Activated CD8-positive, alpha-beta T cell treated with anti-CD3 and anti-CD28 coated beads for 36 hours (primary cell): ENCODE measurements around the gene VAX1. TPM values are rescaled to one million over a fixed set of nuclear protein-coding genes. Genes with fewer than 3 reads are reported as not detected.

ENCODE experiments used
- ATAC-seq: fragments of 200-7000 bp; cut with Tn5 transposase; one replicate; pipeline ENCODE4 v1.10.0; 2021; ENCODE audit warnings: mild to moderate bottlenecking, moderate library complexity
- CTCF ChIA-PET: fragments of 350-600 bp; sonication (Branson Sonifier 250); formaldehyde crosslinking; loops from one replicate; lab custom pipeline; 2021; ENCODE audit warnings: antibody characterized with exemption; lab: Charles Lee
- POLR2A ChIA-PET: fragments of 350-600 bp; sonication (Branson Sonifier 250); formaldehyde crosslinking; loops from one replicate; lab custom pipeline; 2021; ENCODE audit warnings: antibody characterized with exemption; lab: Charles Lee
- DNase-seq: peaks from one replicate; pipeline ENCODE4 v3.0.0-alpha.2; 2020
- H3K27ac Mint-ChIP-seq: one replicate; pipeline ENCODE4 v1.8.0; 2021; ENCODE audit warnings: mild to moderate bottlenecking, mixed read lengths
- H3K27me3 Mint-ChIP-seq: one replicate; pipeline ENCODE4 v1.8.0; 2021; ENCODE audit warnings: mixed read lengths
- H3K36me3 Mint-ChIP-seq: one replicate; pipeline ENCODE4 v1.8.0; 2021; ENCODE audit warnings: low read depth, mixed read lengths
- H3K4me1 Mint-ChIP-seq: one replicate; pipeline ENCODE4 v1.8.0; 2021; ENCODE audit warnings: low read depth, mixed read lengths
- H3K4me3 Mint-ChIP-seq: one replicate; pipeline ENCODE4 v1.8.0; 2021; ENCODE audit warnings: mild to moderate bottlenecking, moderate library complexity, mixed read lengths
- H3K9me3 Mint-ChIP-seq: one replicate; pipeline ENCODE4 v1.8.0; 2021; ENCODE audit warnings: mixed read lengths
- CTCF ChIP-seq: fragments of 200-600 bp; IDR thresholded peaks from one replicate; pipeline ENCODE4 v1.8.0; 2022; ENCODE audit warnings: antibody characterized with exemption, mild to moderate bottlenecking
- intact Hi-C: fragments of 100-400 bp; cut with micrococcal nuclease; formaldehyde crosslinking; loops from one replicate; pipeline ENCODE4 v1.10.0; 2022
- total RNA-seq, 2 experiments: library from RNA; stranded (reverse); gene quantifications; one replicate each; pipeline ENCODE4 v1.2.3, GENCODE V29; 2021

VAX1 gene
- total RNA-seq, 2 experiments from 2014 or later: not detected

- TF ChIP-seq CTCF: no peak
- H3K36me3 Mint-ChIP-seq: no peaks in the 10 kb centered on the region
- no peak overlapping the region for H3K27ac Mint-ChIP-seq
- no peaks in the 10 kb centered on the region for H3K9me3 Mint-ChIP-seq
- peaks cover 82% of the 10 kb centered on the region for H3K27me3 Mint-ChIP-seq
- no peak overlapping the region for H3K4me3 Mint-ChIP-seq
- ATAC-seq: no peak
- CTCF ChIA-PET: interaction anchor here (0.9 to 6.1 kb wide), 5 partner anchors 11 to 29 kb away, joined by 3 to 43 read pairs (median 3); no protein-coding TSS in a partner anchor
- DNase-seq: no peak
- POLR2A ChIA-PET: no interaction called here
- intact Hi-C loops: loop anchor here (2.0 to 10.0 kb wide), 2 partner anchors 31 to 381 kb away; partner anchors contain the start of gene EMX2
- H3K4me1 Mint-ChIP-seq: peaks cover 36% of the 10 kb centered on the region
Observed at GRCh38 chr10:117163954-117164548, 26.0 kb upstream of the VAX1 start.

- Mint-ChIP-seq H3K4me1 (peaks cover 32% of the 10 kb centered on the region), H3K27me3 (peaks cover 80% of the 10 kb centered on the region), H3K9me3 (no peaks in the 10 kb centered on the region), H3K27ac (no peak overlapping the region), H3K36me3 (no peaks in the 10 kb centered on the region), H3K4me3 (no peak overlapping the region)
- CTCF ChIA-PET: interaction anchor here (0.9 to 6.1 kb wide), 5 partner anchors 12 to 28 kb away, joined by 3 to 43 read pairs (median 3); no protein-coding TSS in a partner anchor
- DNase-seq (no peak), ATAC-seq (peak; percentile 33)
- POLR2A ChIA-PET: no interaction called here
- intact Hi-C loops: loop anchor here (10.0 kb wide), 1 partner anchor 381 kb away; the partner anchor contains the start of gene EMX2
- no peak for TF ChIP-seq CTCF
Observed at GRCh38 chr10:117163061-117163953, 25.2 kb upstream of the VAX1 start.

GRCh38 chr10:117162093-117163060 lies 24.3 kb upstream of the VAX1 start:
- ChIA-PET POLR2A (no interaction called here), CTCF (interaction anchor here (1.0 kb wide), 1 partner anchor 13 kb away, joined by 7 read pairs; no protein-coding TSS in a partner anchor)
- Mint-ChIP-seq H3K27ac (no peak overlapping the region), H3K4me1 (peaks cover 25% of the 10 kb centered on the region), H3K4me3 (no peak overlapping the region), H3K36me3 (no peaks in the 10 kb centered on the region), H3K9me3 (no peaks in the 10 kb centered on the region), H3K27me3 (peaks cover 80% of the 10 kb centered on the region)
- no peak for ATAC-seq
- intact Hi-C loops: loop anchor here (10.0 kb wide), 1 partner anchor 382 kb away; the partner anchor contains the start of gene EMX2
- no peak for TF ChIP-seq CTCF
- no peak for DNase-seq

GRCh38 chr10:117161386-117162033 lies 23.4 kb upstream of the VAX1 start:
- intact Hi-C loops: loop anchor here (10.0 kb wide), 1 partner anchor 383 kb away; the partner anchor contains the start of gene EMX2
- POLR2A ChIA-PET: no interaction called here
- Mint-ChIP-seq H3K4me3 (no peak overlapping the region), H3K27ac (no peak overlapping the region), H3K9me3 (no peaks in the 10 kb centered on the region), H3K27me3 (peaks cover 78% of the 10 kb centered on the region), H3K36me3 (no peaks in the 10 kb centered on the region), H3K4me1 (peaks cover 18% of the 10 kb centered on the region)
- DNase-seq: no peak
- no peak for TF ChIP-seq CTCF
- no peak for ATAC-seq
- CTCF ChIA-PET: interaction anchor here (1.0 kb wide), 1 partner anchor 13 kb away, joined by 7 read pairs; no protein-coding TSS in a partner anchor
